Measurements from ENCODE around the gene PCAT7. TPM values are rescaled to one million over a fixed set of nuclear protein-coding genes. Genes with fewer than 3 reads are reported as not detected.

Gene PCAT7
- total RNA-seq, 1 experiment from 2014 or later: 4.0 TPM

- H3T11ph ChIP-seq (ENCODE audit: low read length): no peak overlapping the region
- no peak overlapping the region for H2BK20ac ChIP-seq (ENCODE audit: low read depth, low read length, poor library complexity, severe bottlenecking)
- Mint-ChIP-seq H3K4me3 (no peak overlapping the region), H3K36me3 (ENCODE audit: insufficient read depth in 1 of 3, low read depth in 3 of 3) (no peaks in the 10 kb centered on the region; a peak in 1 of 7 replicates), H3K27me3 (ENCODE audit: low read depth) (no peaks in the 10 kb centered on the region), H3K4me1 (no peaks in the 10 kb centered on the region), H3K27ac (no peak overlapping the region; a peak in 1 of 7 replicates), H3K9me3 (no peaks in the 10 kb centered on the region)
- no peak overlapping the region for H2AFZ ChIP-seq (ENCODE audit: low read length)
- no peak overlapping the region for H3K23ac ChIP-seq (ENCODE audit: insufficient read length, low read depth, low read length)
- no peaks in the 10 kb centered on the region for H4K20me1 ChIP-seq (ENCODE audit: control insufficient read depth, insufficient read depth, insufficient read length)
- no peak overlapping the region for H2BK12ac ChIP-seq (ENCODE audit: insufficient read length, low read depth, low read length)
- H3K4ac ChIP-seq (ENCODE audit: low read depth, low read length): no peak overlapping the region
- no peak overlapping the region for H3K9ac ChIP-seq (ENCODE audit: extremely low read depth, insufficient read length, low read length)
- no peak overlapping the region for H2BK5ac ChIP-seq (ENCODE audit: insufficient read length, low read length)
- H3K4me2 ChIP-seq (ENCODE audit: insufficient read depth, insufficient read length, low read length): no peak overlapping the region
- H3K56ac ChIP-seq (ENCODE audit: insufficient read length, low read depth, low read length): no peak overlapping the region
- no peak overlapping the region for H4K8ac ChIP-seq (replicated peaks; ENCODE audit: insufficient read length, low read depth, low read length)
- no peak overlapping the region for H4K91ac ChIP-seq (ENCODE audit: insufficient read length, low read depth, low read length)
- no peaks in the 10 kb centered on the region for H3K27me3 ChIP-seq (ENCODE audit: insufficient read depth, low read length)
- no peak overlapping the region for H2BK120ac ChIP-seq (ENCODE audit: low read depth, low read length, poor library complexity, severe bottlenecking)
- no peaks in the 10 kb centered on the region for H3K79me1 ChIP-seq (ENCODE audit: insufficient read depth, low read depth, low read length, poor library complexity, severe bottlenecking)
- H3K18ac ChIP-seq (ENCODE audit: insufficient read length, low read depth, low read length): no peak overlapping the region
- H4K5ac ChIP-seq (ENCODE audit: insufficient read length, low read depth, low read length): no peak overlapping the region
- WGBS (ENCODE audit: extremely low coverage, insufficient read length, low lambda C conversion rate): no CpG with 5 or more reads among the region's 1 CpG
- H3K14ac ChIP-seq (ENCODE audit: insufficient read depth, low read length): no peak overlapping the region
- H2BK15ac ChIP-seq (ENCODE audit: low read depth, low read length): no peak overlapping the region
- H3K23me2 ChIP-seq (ENCODE audit: insufficient read length, low read depth, low read length, poor library complexity, severe bottlenecking): no peaks in the 10 kb centered on the region
- no peak for TF ChIP-seq CTCF (conservative IDR thresholded peaks at IDR 0.05)
- H3K9me3 ChIP-seq (ENCODE audit: control insufficient read depth, low read depth, low read length): no peaks in the 10 kb centered on the region
- H2AK5ac ChIP-seq (ENCODE audit: insufficient read length, low read length): no peak overlapping the region
- no peak overlapping the region for H3K27ac ChIP-seq (ENCODE audit: insufficient read length, low read depth, low read length)
- H3K79me2 ChIP-seq (ENCODE audit: insufficient read depth, low read length): no peaks in the 10 kb centered on the region
- no peak for DNase-seq
- H3K4me1 ChIP-seq (ENCODE audit: insufficient read depth, low read length): no peaks in the 10 kb centered on the region
Observed at GRCh38 chr9:94533155-94533554, 21.7 kb upstream of the PCAT7 start.
